GM11168 (cell line): ENCODE data around the gene KRT12.
"Not testable (repeated sequence)": the region's sequence is repeated elsewhere in the genome, so short reads cannot be mapped to it uniquely, and the experiment has no call there.

Experiments
- in situ Hi-C: fragments of 300-500 bp; cut with MboI; formaldehyde crosslinking; loops from one replicate; pipeline ENCODE4 v1.12.0; 2022; ENCODE audit warnings: low sequenced_read_pairs; ENCODE audit not compliant: unreplicated experiment

The KRT12 gene

DNA sequence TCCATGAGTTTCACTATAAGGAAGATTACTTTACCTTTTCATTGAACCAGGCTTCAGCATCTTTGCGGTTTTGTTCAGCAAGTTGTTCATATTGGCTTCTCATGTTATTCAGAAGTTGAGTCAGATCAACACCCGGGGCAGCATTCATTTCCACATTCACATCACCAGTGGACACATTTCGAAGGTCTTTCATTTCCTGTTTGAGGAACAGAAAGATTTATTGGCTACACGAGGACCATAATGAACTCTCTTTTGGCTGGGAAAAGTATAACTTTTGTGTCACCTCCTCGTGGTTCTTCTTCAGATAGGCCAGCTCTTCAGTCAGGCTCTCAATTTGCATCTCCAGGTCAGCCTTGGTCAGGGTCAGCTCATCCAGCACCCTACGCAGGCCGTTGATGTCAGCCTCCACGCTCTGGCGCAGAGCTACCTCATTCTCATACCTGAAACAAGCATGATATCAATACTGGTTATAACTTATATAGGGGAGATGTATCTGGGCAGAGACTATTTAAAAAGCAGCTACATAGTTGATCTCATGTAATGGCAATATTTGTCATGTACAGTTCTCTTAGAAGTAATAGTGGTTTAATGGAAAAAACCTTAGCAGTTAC lies 46.7 kb downstream of the KRT12 start:
- in situ Hi-C loops = no loop called here

DNA sequence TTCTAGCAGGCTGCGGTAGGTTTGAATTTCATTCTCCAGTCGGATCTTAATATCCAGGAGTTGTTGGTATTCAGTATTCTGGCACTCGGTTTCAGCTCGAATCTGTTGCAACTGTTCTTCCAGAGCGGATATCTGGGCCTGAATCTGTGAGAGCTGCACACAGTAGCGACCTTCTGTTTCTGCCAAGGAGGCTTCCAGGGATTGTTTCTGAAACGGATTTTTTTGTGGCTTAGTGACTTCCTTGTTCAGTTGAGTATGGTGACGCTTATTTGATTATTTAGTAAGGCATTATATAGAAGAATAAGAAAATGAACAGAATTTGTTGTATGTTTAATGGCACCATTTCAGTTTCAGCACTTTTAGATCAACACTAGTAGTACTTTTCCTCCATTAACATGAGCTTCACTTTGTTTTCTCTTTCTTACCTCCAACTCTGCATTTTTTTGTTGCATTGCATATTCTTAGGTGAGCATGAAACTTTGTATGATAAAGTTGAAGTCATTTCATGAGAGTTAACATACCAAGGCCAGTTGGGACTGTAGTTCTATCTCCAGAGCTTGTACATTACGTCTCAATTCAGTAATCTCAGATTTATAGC lies 47.4 kb downstream of the KRT12 start:
- in situ Hi-C loops = no loop called here

DNA sequence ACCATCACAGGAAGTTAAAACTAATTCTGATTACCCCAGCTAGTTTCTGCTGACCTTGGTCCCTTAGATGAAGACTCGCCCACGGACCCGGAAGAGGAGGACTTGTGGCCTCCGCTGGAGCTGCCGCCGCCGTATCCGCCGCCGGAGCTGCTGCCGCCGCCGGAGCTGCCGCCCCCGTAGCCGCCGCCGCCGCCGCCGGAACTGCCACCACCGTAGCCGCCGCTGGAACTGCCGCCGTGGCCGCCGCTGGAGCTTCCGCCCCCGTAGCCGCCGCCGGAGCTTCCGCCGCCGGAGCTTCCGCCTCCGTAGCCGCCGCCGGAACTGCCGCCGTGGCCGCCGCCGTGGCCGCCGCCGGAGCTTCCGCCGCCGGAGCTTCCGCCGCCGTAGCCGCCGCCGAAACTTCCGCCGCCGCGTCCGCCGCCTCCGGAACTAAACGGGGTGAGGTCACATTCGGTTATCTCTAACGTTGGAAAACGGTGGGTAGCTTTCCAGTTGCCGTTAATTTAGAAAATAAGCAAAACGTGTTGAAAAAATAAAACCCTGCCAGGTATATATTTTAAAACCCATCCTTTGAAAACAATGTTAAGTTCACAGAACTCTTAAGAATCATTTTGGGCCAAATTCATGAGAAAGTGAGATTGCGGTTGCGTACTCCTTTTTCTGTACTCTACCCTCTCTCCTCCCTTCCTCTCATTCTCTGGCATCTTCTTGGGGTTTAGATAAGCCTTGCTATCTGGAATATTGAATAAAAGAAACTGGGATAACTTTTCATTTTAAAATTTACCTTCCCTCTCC lies 48.1 kb downstream of the KRT12 start:
- in situ Hi-C loops = no loop called here

DNA sequence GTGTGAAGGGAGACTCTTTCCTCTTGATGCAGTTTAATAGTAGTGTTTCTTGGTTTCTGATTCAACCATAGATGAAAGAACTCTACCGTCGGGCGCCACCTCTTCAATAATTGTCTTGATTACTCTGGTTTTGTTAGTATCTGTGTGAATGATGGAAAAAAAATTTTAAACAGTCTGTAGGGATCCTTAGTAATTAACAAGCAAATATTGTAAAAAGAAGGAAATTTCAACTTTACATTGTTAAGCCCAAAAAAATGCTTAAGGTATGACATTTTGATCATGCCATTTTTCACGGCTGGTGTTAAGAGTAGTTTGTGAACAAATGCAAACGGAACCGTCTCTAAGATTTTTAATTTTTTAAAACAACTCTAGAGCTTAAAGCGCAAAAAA lies 48.7 kb downstream of the KRT12 start:
- in situ Hi-C loops = no loop called here

DNA sequence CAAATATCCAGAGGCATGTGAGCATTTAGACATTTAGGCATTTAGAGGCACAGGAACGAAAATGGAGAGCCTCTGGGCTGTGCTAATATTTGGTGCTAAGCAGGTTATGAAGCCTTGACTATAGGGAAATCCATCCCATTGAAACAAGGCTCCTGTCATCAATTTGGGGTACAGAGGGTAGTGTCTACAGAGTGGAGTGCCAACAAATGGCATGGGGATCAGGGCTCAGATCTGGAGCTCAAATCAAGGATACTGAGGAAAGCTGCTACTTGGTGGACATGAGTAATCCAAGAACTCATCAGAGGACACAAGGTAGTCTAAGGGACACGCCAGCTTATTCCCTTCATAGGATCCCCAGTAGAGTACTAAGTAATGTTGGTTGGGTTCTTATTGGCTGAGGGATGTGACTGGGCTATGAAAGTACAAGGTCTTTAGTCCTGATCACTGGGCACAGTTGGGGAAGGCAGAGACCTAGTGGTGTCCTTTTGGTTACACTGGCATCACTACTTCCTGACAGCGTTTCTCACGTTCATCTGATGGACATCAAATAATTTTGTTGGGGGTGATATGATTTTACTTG lies 49.8 kb downstream of the KRT12 start:
- in situ Hi-C loops = no loop called here

DNA sequence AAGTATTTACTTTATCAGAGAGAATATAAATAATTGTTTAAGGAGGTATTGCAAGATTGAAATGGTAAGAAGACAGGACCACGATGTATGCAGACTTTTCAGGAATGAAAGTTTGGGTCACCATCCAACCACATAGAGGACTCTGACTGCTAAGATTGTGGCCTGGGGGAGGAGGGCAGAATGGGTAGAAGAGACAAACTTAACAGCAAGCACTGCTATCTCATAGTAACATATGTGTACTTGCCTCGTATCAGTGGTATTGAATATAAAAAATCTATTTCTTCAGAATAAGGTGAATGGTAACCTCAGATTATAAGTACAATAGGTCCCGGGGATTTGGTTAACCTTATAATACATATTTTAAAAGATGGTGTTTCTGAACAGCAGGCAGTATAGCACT lies 50.5 kb downstream of the KRT12 start:
- in situ Hi-C loops = no loop called here

DNA sequence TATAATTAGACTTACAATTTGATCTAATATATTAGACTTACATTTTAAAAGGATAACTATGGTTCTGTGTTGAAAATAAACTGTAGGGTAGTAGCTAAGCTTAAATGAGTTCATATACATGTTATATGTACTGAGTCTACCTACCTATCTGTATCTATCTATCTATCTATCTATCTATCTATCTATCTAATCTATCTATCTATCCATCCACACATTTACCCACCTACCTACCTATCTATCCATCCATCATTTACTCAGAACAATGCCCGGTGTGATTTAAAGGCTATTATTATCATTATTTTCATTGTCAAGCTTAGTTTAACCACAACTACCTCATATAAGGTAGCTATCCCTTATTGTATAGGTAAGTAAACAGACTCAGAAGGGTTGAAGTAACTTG lies 51.6 kb downstream of the KRT12 start:
- in situ Hi-C loops = no loop called here

DNA sequence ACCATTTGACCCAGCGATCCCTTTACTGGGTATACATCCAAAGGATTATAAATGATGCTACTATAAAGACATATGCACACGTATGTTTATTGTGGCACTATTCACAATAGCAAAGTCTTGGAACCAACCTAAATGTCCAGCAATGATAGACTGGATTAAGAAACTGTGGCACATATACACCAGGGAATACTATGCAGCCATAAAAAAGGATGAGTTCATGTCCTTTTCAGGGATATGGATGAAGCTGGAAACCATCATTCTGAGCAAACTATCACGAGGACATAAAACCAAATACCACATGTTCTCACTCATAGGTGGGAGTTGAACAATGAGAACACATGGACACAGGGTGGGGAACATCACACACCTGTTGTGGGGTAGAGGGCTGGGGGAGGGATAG lies 52.4 kb downstream of the KRT12 start:
- in situ Hi-C loops = not testable (repeated sequence)

DNA sequence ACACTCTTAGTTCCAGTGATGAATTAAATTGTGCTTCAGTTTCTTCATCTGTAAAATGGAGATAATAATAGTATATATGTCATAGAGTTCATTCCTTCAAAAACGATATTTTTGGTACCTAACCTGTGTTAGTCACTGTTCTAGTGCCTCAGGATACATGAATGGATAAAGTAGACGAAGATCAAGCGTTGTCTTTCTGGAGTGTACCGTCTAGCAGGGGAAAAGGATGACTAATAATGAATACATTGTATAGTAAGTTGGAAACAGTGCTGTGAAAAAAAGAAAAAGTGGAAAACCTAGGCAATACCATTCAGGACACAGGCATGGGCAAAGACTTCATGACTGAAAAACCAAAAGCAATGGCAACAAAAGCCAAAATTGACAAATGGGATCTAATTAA lies 53.2 kb downstream of the KRT12 start:
- in situ Hi-C loops = no loop called here

DNA sequence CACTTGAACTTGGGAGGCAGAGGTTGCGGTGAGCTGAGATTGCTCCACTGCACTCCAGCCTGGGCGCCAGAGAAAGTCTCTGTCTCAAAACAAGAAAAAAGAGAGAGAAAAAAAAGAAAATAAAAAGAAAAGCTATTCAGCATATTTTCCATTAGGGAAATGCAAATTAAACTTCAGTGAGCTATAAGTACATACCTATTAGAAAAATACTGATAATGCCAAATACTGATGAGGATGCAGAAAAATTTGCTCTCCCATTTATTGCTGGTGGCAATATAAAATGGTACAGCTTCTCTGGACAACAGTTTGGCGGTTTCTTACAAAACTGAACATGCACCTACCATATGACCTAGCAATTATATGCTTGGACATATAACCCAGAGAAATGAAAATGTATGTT lies 54.4 kb downstream of the KRT12 start:
- in situ Hi-C loops = no loop called here
